ENCODE results near the gene DCP1B.

DCP1B gene

GRCh38 chr12:1920971-1921370, 83.3 kb downstream of the DCP1B start:
- DNase-seq (ENCODE audit: low read depth in 1 of 2, low spot score in 1 of 2), result no peak

- no peak for DNase-seq (ENCODE audit: low read depth in 1 of 2, low spot score in 1 of 2)
Observed at GRCh38 chr12:1920436-1920835, 83.8 kb downstream of the DCP1B start.

- DNase-seq (ENCODE audit: low read depth in 1 of 2, low spot score in 1 of 2), result no peak
Observed at GRCh38 chr12:1919763-1920162, 84.5 kb downstream of the DCP1B start.

DNA sequence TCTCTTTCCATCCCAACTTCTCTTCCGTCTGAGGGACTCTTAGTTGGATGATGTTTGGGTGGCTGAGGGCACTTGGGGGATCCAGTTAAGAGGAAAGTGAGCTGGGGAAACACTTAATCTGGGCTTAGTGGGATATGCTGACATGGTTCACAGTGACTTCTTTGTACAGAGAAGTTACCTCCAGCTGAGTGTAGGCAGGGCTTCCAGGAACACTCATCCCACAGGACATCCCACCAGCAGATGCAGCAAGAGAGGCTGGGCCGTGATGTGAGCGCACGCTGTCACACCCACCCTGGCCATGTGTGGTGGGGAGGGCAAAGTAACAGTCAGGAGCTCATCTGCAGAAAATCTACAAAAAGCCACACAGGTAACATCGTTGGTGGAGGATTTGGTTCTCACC, 85.0 kb downstream of the DCP1B start:
- no peak for DNase-seq (ENCODE audit: low read depth in 1 of 2, low spot score in 1 of 2)

GRCh38 chr12:1918884-1919236, 85.4 kb downstream of the DCP1B start:
- DNase-seq (ENCODE audit: low read depth in 1 of 2, low spot score in 1 of 2), result no peak

DNA sequence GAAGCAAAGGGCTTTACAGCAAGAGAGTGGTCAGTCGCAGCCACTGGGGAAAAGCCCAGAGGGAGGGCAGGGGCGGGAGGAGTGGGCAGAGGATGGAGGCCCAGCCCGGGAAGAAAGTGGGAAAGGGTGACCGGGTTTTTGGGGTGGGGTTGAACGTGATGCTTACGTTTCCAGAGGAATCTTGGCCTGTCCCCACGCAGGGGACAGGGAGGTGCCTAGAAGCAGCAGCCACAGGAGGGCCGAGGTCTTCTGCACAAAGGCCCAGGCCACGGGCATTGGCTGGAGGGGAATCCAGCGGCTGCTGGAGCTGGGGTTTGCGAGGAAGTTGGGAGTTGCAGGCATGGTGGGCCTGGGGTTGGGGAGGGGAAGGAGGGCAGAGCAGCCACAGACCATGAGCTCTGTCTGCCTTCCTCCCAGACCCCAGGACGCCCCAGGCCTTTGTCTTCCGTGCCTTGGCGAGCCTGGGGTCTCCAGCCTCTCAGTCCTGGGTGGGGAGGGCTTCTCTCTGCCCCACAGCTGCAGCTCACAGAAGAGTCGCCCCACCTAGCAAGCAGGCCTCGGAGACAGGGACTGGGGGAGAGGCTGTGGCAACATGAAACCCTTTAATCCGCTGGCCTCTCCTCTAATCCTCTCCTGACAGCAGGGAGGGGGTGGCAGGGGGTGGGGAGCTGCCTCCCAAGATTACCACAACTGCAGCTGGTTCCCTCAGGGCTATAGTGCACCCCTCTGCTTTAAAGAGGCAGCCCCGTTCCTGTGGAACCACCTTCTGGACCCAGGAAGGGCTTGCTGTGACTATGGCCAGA, 86.0 kb downstream of the DCP1B start, which contains the start of gene CACNA2D4:
Gene CACNA2D4 (minus strand): TSS at position 572 of the 803 bp plus-strand sequence. CDS start 179 bp downstream, at position 393.
- no peak for DNase-seq (ENCODE audit: low read depth in 1 of 2, low spot score in 1 of 2)

DNA sequence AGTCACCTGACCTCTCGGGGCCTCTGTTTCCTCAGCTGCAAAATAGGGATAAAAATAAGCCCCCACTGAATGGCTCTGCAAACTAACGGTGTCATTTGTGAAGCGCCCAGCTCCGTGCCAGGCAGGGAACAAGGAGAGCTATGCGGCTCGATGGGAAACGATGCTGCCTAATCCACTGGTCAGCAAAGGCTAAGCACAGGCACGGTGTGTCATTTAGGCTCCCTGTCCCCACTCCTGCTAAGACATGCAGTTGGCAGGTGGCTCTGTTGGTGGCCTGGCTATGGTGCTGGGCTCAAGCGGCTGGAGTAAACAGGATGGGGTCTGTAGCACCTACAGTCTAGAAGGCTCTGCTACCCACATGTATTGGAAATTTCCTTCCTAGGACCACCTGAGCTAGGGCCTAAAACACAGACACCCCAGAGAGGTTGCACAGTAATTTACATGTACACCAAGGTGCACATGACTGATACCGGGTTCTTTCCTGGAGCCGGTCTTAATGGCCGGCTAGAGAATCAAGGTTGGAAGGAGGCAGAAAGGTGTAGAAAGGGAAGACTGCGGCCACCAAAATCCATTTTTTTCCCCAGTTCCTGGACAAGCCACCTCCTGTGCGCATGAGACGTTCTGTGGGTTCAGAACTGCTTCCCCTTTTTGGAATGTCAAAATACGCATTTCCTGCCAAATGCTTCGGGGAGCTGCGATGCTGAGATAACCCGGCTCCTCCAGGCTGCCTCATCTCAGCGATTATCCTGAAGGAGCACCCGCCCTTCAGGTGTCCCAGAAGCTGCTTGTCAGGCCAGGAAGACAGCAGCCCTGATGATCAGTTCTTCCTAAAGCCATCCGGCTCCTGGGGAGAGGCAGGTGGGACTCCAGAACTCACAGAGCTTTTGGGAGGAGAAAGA, 86.8 kb downstream of the DCP1B start:
- no peak for DNase-seq (ENCODE audit: low read depth in 1 of 2, low spot score in 1 of 2)

GRCh38 chr12:1916371-1917171, 87.7 kb downstream of the DCP1B start:
- no peak for DNase-seq (ENCODE audit: low read depth in 1 of 2, low spot score in 1 of 2)

- no peak for DNase-seq (ENCODE audit: low read depth in 1 of 2, low spot score in 1 of 2)
Observed at GRCh38 chr12:1915082-1915968, 88.9 kb downstream of the DCP1B start.

GRCh38 chr12:1914114-1914911, 89.9 kb downstream of the DCP1B start:
- no peak for DNase-seq (ENCODE audit: low read depth in 1 of 2, low spot score in 1 of 2)

- no peak for DNase-seq (ENCODE audit: low read depth in 1 of 2, low spot score in 1 of 2)
Observed at GRCh38 chr12:1913377-1914113, 90.7 kb downstream of the DCP1B start.

- DNase-seq (ENCODE audit: low read depth in 1 of 2, low spot score in 1 of 2), result no peak
Observed at GRCh38 chr12:1912580-1913376, 91.5 kb downstream of the DCP1B start.

- no peak for DNase-seq (ENCODE audit: low read depth in 1 of 2, low spot score in 1 of 2)
Observed at GRCh38 chr12:1911598-1912575, 92.4 kb downstream of the DCP1B start.

DNA sequence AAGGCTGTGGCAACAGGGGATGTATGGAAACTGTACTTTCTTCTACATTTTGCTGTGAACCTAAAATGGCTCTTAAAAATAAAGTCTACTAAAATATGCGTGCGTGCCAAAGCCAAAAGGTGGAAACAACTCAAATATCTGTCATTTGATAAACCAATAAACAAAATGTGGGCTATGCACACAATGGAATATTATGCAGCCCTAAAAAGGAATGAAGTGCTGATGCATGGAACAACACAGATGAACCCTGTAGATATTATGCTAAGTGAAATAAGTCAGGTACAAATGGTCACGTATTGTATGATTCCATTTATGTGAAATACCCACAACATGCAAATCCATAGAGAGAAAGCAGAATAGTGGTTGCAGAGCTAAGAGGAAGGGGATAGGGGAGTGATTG, 93.8 kb downstream of the DCP1B start:
- DNase-seq (ENCODE audit: low read depth in 1 of 2, low spot score in 1 of 2), result no peak

DNA sequence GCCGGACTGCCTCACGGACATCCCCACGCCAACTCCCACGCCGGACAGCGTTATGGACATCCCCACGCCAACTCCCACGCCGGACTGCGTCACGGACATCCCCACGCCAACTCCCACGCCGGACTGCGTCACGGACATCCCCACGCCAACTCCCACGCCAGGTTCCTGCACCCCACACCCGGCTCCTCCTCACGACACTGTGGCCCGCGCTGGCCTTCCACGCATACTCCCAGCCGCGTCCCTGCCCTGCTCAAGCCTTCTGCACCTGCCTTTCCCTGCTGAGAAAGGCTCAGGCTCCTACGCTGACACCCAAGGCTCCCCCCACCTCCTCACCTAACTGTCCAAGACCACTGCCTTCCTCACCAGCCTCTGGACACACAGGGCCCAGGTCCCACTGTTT, 95.5 kb downstream of the DCP1B start:
- DNase-seq (ENCODE audit: low read depth in 1 of 2, low spot score in 1 of 2), result no peak

- DNase-seq (ENCODE audit: low read depth in 1 of 2, low spot score in 1 of 2), result no peak
Observed at GRCh38 chr12:1907652-1908611, 96.3 kb downstream of the DCP1B start.
